Vagina (tissue), 2 donors: ENCODE measurements around the gene MEPE.

ENCODE experiments used
- CTCF ChIP-seq, 3 experiments: fragments of 450-650 bp in 2 of 3; fragments of 200-600 bp in 1 of 3; sonication (generic) in 1 of 3; IDR thresholded peaks; one replicate each; pipeline ENCODE4 v1.5.1; 2017 to 2019; ENCODE audit warnings: antibody characterized with exemption in 3 of 3, mild to moderate bottlenecking in 2 of 3, moderate library complexity in 2 of 3
- POLR2A ChIP-seq, 2 donors: fragments of 450-650 bp; IDR thresholded peaks; one replicate each; pipeline ENCODE4 v1.6.1; 2017; ENCODE audit warnings: antibody characterized with exemption in 2 of 2, mild to moderate bottlenecking in 2 of 2, moderate library complexity in 2 of 2

- TF ChIP-seq CTCF (IDR thresholded peaks at IDR 0.05) (no peak), POLR2A (IDR thresholded peaks at IDR 0.05) (no peak)
Measured at GRCh38 chr4:87881115-87881514, 48.3 kb downstream of the MEPE start.
